GM19043 (cell line): ENCODE data around the gene BORCS5.
"Not testable (repeated sequence)": the region's sequence is repeated elsewhere in the genome, so short reads cannot be mapped to it uniquely, and the experiment has no call there.

Source experiments
- ATAC-seq: cut with Tn5 transposase; IDR thresholded peaks from one replicate; pipeline ENCODE4 v1.9.1; 2021; ENCODE audit warnings: low read depth; ENCODE audit not compliant: unreplicated experiment

Gene BORCS5

DNA sequence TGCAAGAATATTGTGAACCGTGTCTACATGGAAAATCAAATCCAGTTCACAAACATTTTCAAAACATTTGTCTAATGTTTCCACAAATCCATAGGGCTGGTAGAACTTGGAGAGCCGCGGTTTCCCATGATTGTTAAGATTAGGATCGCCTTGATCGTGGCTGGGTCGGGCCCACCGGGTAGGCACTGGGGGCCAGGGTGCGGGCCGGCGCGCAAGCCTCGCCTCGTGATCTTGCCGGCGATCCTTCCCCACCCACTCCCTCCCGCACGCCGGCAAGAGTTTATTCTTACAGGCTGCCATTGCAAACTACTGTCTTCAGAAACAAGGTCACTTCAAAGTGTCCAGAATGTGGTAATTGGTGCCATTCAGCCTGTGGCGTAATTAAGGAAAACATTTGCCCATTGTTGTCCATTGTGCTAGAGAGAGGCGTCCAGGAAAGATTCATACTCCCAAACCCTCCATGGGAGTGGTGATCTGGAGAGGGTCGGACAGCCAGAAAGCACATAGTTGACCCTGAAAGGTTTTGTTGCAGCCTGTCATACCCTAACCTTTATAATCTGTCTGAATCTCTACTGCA lies 95.5 kb downstream of the BORCS5 start:
- ATAC-seq, result no peak

DNA sequence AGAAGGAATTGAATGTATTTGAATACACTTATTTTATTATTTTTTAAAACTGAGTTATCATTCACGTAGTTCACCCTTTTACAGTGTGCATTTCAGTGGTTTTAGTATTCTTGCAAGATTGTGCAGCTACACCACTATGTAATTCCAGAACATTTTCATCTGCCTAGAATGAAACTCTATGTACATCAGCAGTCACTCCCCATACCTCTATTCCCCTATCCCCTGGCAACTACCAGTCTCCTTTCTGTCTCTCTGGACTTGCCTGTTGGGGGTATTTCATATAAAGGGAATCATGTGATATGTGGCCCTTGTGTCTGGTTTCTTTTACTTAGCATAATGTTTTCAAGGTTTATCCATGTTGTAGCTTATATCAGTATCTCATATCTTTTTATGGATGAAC lies 96.8 kb downstream of the BORCS5 start:
- ATAC-seq, result no peak

DNA sequence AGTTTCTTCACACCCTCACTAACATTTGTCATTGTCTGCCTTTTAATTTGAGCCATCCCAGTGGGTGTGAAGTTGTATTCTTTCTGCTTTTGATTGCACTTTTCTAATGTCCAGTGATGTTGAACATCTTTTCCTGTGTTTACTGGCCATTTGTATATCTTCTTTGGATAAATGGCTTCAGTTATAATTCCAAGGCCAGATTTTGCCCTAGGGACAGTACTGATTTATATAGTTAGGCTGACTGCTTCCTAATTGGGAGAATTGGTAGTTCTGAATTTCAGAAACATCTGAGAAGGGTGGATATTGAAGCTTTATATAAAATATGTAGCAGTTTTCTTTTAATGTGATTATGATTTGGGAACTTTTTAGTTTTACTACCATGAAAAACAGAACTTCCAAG lies 97.4 kb downstream of the BORCS5 start:
- no peak for ATAC-seq

DNA sequence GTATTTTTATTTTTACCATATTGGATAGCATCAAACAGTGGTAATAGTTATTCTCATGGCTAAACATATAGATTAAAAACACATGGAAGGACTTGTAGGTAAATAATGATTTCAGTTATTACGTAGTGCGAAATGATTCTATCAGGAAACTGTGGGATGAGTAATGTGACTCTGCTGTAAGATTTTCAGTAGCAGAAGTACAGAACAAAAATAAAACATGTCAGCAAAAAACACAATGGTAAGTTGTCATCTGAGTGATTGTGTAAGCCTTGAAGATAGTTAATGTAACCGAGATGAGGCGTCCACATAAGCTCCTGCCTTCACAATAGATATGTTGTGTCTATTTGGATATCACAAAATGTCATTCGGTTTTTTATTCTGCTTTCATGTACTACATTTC lies 99.8 kb downstream of the BORCS5 start:
- ATAC-seq, result no peak

DNA sequence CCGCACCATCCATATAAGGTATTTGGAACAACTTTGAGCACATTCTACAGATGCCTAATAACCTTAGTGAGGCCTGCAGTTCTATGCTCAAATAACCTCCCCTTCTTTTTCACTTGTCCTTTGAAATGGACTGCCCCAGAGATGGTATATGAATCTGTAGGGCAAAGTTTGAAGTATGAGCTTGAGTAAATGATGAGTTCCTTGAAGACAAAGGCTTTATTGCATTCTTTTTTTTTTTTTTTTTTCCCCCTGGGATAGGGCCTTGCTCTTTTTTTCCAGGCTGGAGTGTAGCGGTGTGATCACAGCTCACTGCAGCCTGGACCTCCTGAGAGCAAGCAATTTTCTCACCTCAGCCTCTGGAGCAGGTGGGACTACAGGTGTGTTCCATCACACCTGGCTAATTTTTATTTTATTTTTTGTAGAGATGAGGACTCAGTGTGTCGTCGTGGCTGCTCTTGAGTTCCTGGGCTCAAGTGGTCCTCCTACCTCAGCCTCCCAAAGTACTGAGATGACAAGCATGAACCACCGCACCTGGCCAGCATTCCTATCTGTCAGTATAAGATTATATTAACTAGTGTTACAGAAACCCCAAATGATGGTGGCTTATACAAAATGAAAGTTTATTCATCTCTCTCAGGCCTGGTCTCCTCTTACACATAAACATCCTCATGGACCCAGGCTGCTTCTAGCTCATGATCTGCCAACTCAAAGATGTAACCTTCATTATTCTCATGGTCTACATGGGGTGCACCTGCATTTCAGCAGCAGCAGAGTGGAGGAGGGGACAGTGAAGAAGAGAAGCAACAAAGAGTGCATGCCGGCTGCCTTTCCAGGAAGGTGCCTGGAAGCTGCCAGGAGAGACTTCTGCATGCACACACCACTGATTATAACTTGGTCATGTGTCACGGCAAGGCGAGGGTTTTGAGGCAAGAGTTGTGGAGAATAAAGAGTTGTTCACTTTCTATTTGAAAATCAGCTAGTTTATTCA lies 104.4 kb downstream of the BORCS5 start:
- ATAC-seq, result no peak

DNA sequence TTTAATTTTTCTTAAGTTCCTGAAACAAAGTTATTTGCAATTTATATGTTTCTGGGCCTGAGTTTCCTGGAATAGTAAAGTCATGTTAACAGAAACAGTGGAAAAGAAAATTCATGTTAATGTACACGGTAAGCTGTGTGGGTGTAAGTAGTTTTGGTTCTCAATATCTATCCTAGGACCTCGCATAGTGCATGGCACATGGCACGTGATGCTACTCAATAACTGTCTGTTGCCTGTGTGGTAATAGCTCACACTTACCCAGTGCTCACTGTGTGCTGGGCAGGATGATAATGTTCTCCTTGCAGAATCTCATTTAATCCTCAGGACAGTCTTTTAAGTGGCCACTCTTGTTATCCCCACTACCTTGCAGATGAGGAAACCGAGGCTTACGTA lies 105.0 kb downstream of the BORCS5 start:
- no peak for ATAC-seq

DNA sequence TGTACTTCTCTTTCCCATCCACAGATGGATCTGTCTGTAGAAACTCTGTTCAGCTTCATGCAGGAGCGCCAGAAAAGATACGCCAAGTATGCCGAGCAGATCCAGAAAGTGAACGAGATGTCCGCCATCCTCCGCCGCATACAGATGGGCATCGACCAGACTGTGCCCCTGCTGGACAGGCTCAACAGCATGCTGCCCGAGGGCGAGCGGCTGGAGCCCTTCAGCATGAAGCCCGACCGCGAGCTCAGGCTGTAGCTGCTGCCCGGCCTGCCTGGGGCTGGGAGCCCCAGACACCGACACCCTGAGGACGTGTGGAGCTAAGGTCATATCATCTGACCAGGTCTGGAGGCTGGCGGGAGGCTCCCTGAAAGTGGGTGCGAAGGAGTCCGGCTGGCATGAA lies 108.6 kb downstream of the BORCS5 start:
- ATAC-seq, result no peak

DNA sequence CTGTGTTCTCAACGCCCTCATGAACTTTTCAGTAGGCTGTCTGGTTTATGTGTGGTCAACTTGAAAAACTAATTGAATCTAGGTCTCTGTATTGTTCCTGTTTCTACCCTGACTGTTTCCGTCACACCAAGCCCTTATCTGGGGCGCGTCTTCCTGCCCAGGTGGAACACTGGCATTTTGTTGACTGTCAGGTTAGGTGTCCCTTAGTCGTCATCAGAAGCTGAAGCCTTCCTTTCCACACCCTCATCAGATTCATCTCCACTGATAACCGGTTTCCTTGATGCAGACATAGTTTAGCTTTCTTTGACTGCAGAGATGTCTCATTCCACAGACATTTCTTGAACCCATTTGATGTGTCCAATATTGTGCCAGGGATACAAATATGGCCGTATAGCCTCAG lies 109.3 kb downstream of the BORCS5 start:
- no peak for ATAC-seq

DNA sequence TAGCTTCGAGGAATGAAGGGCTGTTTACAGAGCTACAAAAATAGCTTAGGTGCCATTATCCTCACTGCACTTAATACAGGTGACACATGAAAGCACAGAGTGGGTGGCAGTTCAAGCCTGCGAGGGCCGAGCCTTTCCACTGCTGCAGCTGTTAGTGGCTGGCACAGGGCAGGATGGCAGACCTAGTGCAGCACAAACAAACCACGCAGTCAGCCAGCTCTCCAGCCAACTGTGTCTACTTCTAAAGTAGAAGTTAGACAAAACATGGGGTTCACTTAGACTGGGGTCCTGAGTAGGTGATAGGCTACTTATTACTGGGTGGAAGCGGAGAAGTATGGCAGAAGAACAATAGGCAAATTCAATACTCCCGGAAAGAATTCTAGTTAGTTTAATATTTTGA lies 110.4 kb downstream of the BORCS5 start:
- no peak for ATAC-seq

DNA sequence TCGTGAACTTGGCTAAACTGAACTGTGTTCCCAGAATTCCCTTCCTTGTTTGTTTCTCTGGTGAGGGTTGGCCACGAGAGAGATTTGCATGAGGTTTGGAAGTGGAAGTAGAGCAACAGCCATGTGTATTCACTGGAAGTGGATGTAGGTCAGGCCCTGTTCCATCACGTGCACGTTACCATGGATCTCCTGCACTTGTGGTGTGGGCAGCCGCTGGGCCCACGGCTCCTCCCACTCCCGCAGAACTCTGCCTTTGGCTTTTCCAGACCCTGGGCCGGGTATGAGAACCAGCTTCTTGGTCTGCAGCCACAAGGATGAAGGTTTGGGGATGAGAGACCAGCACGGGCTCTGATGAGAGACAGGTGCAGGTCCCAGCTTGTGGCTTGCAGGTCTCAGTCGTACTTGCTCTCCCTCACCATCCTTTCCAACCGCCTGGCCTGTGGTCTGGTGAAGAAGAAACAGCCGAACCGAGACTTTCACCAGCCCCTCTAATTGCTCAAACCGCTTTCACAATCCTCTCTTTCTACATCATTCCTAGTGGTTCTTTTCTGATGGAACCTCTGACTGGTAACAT lies 110.9 kb downstream of the BORCS5 start:
- ATAC-seq, result no peak

DNA sequence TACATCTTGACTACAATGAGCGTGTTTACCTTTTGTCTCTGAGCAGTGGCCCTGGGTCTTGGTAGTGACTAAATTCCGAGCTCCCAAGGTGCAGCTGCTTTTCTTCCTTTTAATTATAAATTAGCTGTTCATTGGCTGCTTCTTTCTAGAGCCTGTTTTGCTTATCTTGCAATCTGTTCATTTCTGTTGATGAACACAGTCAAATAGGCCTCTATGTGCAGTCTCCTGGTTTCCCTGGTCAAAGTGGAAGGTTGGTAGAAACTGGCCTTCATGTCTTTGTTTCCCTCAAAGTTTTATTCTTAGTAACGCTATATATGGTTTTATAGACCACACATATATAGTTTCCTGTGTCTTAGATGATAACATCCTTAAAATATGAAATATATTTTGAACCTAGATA lies 111.7 kb downstream of the BORCS5 start:
- no peak for ATAC-seq

DNA sequence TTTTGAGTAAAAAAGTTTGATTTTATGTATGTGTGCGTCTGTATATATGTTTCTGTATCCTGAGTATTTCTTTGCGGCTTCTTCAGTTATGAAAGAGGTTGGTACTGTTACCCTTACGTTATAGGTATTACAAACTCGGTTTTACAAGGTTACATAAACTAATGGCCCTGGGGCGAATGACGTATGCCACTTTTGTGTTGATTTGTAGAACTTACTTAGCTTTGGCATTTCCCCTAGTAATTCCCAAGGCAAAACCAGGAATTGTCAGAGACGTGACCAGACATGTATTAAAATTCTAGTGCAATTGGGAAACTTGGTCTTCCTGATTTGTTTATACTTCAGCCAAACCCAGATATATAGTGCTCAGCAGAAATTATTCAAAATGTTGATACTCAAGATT lies 112.5 kb downstream of the BORCS5 start:
- ATAC-seq, result no peak

DNA sequence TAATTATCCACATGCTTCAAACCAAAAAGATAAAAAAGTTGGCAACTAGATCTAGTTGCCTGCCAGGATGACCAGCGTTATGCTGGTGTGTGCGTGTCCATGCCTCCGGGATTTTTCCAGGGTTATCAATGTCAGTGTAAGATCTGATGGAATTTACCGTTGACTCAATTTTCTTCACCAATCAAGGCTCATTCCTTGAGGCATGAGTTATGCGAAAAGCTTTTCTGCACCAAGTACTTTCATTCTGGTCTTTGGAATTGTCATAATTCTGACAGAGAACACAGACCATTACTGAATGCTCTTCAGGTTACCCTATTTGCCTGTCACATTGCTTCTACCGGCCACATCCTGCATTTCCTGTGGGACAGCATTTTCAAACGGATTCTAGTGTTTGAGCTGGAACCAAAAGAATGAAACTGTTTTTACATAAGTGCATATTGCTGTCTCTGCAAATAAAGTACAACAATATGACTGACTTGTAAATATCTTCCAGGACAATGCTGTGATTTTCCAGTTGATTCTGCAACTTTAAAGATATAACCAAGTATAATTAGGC lies 114.0 kb downstream of the BORCS5 start:
- no peak for ATAC-seq

DNA sequence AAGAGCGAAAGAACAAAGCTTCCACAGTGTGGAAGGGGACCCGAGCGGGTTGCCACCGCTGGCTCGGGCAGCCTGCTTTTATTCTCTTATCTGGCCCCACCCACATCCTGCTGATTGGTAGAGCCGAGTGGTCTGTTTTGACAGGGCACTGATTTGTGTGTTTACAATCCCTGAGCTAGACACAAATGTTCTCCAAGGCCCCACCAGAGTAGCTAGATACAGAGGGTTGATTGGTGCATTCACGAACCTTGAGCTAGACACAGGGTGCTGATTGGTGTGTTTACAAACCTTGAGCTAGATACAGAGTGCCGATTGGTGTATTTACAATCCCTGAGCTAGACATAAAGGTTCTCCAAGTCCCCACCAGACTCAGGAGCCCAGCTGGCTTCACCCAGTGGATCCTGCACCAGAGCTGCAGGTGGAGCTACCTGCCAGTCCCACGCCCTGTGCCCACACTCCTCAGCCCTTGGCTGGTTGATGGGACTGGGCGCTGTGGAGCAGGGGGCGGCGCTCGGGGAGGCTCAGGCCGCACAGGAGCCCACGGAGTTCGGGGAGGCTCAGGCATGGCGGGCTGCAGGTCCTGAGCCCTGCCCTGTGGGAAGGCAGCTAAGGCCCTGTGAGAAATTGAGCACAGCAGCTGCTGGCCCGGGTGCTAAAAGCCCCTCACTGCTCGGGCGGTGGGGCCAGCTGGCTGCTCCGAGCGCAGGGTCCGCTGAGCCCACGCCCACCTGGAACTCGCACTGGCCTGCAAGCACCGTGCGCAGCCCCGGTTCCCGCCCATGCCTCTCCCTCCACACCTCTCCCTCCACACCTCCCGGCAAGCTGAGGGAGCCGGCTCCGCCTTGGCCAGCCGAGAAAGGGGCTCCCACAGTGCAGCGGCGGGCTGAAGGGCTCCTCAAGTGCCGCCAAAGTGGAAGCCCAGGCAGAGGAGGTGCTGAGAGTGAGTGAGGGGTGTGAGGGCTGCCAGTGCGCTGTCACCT lies 115.4 kb downstream of the BORCS5 start:
- not testable (repeated sequence) for ATAC-seq

DNA sequence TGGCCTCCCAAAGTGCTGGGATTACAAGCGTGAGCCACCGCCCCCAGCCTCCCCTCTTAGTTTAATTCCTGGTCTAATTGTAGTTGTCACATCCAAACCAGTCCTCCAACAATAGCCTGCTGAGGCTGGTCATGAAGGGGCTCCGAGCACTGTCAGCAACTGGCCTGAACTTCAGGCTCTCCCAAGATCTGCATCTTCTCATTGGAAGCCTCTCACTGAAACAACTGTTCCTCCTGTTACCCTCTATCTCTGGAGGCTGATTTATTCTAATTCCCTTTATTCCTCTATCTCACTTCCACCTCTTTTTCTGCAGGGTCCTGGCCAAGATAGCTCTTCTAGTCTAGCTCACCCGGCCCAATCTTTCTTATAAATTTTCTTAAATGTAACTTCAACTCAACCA lies 116.3 kb downstream of the BORCS5 start:
- ATAC-seq, result no peak

DNA sequence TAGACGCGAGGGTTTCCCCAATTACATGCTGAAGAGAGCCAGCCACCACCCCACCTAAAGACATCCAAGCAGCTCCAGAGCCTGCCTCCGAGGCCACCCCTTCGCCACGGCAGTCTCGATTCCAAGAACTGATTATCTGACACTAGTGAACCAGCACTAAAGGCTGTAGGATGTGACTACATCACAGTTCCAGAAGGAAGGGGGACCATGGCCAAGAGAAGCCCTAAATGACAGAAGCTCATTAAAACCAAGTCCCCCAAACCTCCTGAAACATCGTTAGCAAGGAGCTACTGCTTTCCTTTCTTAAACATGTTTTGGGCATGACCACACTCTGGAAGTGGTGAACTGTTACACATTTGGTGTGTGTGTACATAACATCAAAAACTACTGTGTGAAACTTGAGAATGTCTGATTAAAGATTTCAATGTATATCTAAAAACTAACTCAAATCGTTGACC lies 117.6 kb downstream of the BORCS5 start:
- ATAC-seq, result peak; percentile 17

DNA sequence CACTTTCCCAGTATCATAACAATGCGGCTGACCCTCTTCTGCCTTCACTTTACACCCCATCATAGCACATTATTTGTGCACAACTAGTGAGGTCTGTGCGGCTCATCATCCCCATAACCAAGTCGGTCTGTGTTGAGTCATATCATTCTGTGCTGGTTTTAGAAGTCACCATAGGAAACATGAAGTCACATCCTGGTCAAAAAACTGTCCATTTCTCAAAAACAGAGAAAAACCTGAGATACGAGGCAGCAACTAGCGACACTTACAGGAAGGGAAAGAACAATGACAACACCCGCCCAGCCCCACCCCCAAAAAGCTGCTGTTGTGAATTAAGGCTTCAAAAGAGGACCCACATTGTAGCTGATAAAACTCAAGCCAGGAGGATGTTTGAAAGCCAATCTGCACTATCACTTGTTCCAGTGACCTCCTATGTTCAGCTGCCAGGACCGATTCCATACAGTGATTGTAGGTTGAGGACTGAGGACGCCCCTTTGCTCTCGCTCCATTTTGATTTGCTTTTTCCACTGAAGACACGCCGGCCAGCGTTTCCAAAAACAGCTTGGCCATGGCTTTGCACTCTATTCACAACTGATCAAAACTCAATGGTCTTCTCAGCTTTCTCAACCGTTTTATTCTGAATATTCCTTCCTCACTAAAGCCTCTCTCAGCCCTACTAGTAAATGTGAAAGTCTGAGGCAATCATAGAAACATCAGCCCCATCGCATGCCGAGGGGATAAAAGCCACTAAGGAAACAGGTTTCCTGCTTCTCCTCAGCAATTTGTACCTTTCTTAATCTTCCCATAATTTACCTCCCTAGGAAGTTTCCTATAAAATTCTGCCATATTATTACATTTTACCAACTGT lies 118.3 kb downstream of the BORCS5 start:
- ATAC-seq, result peak; percentile 90

DNA sequence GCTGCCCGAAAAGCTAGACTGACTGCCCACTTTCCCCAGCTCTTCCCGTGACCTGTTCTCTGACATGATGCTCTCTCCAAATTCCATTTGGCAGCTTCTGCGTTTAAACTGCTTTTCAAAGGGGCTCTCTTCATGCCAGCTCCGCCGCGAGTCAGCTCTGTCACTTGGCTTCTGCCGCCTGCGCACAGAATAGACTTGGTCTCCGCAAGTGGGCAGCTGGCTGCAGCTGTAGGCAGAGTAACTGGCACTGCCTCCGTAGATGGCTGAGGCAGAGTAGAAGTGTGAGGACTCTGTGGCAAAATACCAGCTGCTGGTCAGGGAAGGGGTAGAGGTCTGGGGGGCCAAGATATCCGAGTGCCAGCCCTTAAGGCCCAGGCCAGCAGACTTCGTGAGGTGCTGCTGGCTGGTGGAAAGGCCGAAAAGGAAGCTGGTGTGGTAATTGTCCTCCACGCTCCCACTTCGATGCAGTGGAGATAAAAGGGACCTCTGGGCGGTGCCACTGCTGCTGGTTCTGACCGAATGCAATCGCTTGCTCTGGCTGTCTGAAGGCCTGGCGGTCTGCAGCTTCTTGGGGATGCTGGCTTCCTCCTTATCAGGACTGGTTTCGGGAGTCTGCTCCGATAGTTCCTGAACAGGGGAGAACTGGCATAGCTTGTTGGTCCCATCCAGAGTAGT lies 120.1 kb downstream of the BORCS5 start:
- no peak for ATAC-seq

DNA sequence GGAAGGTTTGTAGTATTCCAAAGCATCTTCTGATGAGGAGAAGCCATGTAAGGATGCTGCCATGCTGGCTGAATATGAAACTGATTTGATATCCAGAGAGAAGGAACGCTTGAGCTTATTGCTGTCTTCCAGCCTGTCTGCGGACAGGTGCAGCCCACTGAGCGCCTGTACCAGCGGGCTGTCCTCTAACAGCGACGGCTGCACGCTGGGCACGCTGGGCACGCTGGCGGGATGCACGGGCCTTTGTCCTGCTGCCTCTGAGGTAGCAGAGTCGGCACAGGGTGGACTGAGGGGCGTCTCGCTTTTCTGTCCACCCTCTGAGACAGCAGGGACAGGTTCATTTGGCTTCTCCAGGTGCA lies 120.6 kb downstream of the BORCS5 start:
- ATAC-seq, result no peak
